Measurements from ENCODE around the gene EXOC2.

DNA sequence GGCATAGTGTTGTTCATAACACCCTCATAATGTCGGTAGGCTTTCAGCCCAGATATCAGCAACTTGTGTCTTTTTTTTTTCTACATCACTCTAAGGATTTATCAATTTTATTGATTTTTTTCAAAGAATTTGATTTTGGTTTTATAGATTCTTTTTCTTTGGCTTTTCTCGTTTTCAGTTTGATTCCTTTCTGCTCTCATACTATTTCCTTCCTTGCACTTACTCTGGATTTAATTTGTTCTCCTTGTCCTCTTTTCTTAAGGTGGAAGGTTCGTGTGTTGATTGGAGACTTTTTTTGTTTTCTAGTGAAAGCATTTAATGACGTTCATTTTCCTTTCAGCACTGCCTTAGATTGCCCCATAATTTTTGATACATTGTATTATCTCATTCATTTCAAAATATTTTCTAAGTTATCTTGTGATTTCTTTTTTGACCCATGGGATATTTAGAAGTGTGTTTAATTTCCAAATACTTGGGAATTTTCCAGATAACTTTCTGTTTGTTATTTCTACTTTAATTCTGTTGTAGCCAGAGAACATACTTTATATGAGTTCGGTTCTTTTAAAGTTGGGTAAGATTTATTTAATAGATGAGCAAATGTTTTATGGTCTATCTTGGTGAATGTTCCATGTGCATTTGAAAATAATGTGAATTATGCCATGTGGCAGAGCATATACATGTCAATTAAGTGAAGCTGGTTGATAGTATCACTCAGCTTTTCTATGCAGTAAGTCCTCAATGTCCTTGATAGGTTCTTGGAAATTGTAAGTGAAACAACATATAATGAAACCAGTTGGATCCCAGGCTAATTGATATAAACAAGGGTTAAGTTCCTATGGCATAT lies 238.6 kb downstream of the EXOC2 start:
- TF ChIP-seq, protein P1, sequence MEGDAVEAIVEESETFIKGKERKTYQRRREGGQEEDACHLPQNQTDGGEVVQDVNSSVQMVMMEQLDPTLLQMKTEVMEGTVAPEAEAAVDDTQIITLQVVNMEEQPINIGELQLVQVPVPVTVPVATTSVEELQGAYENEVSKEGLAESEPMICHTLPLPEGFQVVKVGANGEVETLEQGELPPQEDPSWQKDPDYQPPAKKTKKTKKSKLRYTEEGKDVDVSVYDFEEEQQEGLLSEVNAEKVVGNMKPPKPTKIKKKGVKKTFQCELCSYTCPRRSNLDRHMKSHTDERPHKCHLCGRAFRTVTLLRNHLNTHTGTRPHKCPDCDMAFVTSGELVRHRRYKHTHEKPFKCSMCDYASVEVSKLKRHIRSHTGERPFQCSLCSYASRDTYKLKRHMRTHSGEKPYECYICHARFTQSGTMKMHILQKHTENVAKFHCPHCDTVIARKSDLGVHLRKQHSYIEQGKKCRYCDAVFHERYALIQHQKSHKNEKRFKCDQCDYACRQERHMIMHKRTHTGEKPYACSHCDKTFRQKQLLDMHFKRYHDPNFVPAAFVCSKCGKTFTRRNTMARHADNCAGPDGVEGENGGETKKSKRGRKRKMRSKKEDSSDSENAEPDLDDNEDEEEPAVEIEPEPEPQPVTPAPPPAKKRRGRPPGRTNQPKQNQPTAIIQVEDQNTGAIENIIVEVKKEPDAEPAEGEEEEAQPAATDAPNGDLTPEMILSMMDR (IDR thresholded peaks at IDR 0.05): no peak
- TF ChIP-seq POLR2A (IDR thresholded peaks at IDR 0.05): no peak

Measured in adrenal gland (tissue), 5 donors.